Stimulated activated CD8-positive, alpha-beta memory T cell treated with anti-CD3 and anti-CD28 coated beads, Interleukin-2, amount 100 ng/mL, for 48 hours (primary cell): ENCODE data around the gene MARK4.
"Not testable (repeated sequence)": the region's sequence is repeated elsewhere in the genome, so short reads cannot be mapped to it uniquely, and the experiment has no call there.

Source experiments
- DNase-seq, 2 donors: peaks; one replicate each; pipeline ENCODE4 v3.0.0-alpha.2; 2020; ENCODE audit warnings: low read depth in 2 of 2

MARK4 gene

DNA sequence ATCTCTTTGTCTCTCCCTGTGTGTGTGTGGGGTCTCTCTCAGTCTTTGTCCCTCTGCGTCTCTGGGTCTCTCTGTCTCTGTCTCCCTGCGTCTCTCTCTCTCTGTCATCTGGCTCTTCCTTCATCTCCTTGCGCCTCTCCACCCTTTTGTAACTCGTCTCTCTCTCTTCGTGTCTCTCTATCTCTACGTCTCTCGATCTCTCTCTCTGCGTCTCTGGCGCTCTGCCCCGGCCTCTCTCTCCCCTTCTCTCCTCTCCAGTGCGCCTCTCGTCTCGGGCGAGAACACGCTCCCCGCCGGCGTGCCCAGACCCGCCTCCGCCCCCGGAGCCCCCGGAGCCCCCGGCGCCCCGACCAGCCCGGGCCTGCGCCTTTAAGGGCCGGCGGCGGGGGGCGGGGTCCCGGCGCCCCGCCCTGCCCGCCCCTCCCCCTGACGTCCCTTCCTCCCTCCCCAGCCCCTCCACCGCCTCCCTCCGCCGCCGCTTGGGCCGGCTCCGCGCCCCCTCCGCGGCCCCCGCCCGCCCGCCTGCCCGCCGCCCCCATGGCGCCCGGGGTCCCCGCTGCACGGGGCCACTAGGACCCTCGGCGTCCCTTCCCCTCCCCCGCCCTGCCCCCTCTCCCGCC, at the start of gene MARK4:
TSS of gene MARK4 (plus strand) at position 440 of the 620 bp plus-strand sequence. CDS start 318 bp downstream, outside the sequence.
- peak; percentile 35 to 45 for DNase-seq

DNA sequence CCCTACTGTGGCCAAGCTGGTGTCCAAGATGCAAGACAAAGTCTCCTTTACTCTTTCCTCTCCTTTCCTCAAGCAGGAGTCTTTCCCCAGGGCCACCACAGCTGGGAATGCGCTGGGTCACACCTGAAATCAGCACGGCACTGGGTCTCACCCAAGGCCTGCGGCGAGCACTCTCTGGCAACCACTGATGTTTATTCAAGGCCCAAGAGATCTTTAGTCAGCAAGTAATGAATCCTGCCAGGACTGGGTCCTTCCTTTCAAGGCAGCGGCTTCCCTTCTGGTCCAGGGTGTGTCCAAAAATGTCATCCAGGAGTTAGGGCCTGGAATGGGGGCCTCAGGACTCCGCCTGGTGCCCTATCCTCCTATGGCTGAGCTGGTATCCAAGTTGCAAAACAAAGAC, 48.4 kb upstream of the MARK4 start:
- DNase-seq = no peak

DNA sequence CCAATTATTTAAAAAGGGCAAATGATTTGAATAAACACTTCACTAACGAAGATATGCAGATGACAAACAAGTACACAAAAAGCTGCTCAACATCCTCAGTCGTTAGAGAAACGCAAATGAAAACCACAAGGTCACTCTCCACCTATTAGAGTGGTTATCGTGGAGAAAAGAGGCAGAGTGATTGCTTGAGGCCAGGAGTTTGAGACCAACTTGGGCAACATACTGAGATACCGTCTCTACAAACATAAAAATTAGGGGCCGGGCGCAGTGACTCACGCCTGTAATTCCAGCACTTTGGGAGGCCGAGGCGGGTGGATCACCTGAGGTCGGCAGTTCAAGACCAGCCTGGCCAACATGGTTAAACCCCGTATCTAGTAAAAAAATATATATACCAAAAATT, 45.3 kb upstream of the MARK4 start:
- no peak for DNase-seq

DNA sequence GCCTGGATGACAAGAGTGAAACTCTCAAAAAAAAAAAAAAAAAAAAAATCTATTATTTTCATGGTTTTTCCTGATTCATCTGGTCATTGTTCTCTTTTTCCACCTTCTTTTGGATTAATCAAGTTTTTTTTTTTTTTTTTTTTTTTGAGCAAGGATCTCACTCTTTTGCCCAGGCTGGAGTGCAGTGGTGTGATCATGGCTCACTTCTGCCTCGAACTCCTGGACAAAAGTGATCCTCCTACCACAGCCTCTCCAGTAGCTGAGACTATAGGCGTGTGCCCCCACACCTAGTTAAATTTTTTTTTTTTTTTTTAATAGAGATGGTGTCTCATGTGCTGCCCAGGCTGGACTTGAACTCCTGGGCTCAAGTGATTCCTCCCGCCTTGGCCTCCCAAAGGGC, 44.7 kb upstream of the MARK4 start:
- DNase-seq = no peak

DNA sequence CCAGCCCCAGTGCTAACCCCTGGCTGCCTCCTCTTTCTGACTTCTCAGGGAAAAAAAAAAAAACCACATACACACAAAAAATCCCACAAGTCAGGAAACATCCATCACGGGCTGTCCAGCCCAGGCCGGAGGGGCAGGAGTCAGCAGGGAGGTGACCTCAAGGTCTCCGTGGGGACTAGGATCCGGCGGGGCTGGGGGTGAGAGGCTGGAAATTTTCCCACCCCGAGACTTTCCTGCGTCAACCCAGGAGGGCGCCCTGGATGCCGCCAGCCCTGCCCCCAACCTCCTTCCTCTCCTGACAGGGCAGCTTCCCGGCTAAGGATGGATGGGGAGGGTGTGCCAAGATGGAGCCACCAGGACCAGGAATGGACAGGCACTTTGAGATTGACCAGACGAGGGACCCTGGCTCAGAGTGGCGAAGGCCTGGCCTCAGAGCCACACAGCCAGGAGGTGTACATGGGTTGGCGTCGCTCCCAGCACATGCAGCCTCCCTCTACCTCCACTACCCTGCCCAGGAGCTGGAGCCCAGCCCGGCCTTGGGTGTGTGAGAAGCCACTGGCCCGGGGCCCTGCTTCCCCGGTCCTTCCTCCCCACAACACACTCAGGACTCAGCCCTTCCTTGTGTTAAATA, 39.2 kb upstream of the MARK4 start:
- no peak for DNase-seq

DNA sequence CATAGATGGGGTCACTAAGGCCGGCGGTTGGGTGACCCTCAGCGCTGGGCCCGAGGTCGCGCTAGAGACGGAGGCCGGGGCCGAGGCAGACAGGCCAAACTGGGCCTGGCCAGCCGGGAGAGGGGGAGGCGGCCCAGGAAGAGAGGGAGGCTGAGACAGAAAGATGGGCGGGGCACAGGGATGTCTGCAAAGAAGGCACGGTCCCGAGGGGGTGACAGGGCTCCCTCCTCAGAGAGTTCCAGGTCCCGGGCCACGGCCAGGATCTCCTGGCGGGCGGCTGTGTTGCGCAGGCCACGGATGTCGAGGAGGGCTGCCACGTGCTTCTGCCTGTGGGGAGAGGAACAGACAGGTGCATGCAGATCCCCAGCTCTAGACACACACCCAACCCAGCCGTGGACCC, 38.0 kb upstream of the MARK4 start:
- DNase-seq = no peak

DNA sequence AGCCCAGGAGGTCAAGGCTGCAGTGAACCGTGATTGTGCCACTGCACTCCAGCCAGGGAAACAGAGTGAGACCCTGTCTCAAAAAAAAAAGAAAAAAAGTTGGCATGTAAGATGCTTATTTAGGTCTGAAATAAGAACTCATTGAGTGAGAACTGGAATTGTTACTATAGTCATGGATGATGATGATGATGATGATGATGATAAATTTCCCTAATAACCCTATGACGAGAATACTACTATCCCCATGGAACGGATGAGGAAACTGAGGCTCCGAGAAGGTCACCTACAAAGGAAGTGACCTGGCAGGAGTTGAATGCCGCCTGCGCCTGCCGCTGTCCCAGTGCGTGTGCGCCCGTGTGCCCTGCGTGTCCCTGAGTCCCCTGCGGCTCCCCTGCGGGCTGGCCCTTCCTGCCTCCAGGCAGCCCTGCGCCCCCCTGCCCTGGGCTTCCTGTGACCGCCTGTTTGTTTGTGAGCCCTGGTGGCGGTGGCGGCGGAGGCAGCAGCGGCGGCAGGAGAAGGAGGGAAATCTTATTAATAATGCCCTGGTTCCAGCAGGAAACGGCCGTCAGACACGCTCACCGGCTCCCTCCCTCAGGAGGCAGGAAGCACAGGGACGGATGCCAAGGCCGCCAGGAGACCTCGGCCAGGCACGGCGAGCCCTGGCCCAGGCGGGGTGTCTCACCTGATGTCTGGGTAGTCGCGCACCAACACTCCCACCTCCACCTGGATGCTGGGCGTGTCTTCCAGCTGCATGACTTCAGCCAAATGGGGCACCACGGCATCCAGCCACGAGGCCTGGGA, 35.5 kb upstream of the MARK4 start:
- no peak for DNase-seq

DNA sequence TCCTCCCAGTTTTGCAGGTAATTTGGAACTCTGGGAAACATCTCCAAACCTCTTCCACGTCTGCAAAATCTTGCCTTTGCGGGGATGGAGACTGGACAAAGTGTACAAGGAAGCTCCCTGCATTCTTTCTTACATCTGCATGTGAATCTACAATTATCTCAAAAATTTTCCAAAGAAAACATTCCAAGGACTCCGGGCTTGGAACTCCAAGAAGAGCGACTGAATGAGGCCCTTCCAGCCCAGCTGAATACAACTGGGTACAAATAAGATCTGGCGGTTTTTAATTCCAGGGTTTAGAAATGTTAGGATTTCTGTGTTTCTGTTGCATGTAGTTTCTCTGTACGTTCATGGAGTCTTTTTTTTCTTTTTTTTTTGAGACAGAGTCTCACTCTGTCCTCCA, 34.4 kb upstream of the MARK4 start:
- DNase-seq = no peak

DNA sequence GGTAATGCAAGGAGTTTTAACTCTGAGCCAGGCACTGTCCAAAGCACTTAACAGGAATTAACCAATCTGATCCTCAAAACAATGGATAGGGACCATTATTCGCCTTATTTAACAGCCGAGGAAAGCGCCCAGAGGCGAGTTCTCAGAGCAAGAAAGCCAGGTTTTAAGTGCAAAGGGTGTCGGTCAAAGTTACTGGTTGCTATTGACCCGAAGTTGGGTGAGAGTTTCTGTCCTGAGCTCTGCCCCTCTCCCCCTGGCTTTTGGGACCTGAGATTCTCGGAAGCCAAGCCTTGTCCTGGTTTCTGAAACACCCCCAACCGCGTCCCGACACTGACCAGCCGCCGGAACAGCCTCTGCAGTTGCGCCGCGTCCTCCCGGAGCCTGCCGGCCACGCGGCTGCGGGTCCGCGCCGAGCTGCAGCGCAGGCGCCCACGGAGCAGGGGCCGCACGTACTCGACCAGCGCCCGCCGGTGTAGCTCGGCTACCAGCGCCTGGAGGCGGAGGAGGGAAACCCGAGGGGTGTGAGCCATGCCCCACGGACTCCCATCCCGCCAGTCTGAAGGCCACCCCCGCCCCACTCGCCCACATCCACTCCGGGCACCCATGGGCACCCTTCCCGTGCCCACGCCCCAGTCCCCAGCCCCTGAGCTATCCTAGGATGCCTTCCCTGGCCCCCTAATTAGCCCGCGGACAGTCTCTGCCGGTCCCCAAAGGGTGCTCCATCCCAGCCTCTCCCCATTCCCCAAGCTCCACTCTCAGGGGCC, 33.7 kb upstream of the MARK4 start:
- no peak for DNase-seq

DNA sequence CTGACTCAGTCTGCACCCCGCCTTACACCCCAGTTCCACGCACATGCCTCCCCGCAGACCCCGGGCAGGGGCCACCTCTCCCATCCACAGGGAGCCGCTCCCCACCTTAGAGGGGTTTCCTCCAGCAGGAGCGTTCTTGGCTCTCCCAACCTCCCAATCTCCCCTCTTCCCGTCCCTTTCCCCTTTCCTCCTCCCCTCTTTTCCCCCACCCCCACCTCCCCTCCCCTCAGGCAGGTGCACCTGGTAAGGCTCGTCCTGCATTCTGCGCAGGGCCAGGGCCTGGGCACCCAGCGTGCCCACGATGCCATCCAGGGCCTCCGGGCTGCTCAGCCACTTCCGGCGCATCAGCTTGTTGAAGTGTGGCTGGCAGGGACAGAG, 33.1 kb upstream of the MARK4 start:
- DNase-seq = no peak

DNA sequence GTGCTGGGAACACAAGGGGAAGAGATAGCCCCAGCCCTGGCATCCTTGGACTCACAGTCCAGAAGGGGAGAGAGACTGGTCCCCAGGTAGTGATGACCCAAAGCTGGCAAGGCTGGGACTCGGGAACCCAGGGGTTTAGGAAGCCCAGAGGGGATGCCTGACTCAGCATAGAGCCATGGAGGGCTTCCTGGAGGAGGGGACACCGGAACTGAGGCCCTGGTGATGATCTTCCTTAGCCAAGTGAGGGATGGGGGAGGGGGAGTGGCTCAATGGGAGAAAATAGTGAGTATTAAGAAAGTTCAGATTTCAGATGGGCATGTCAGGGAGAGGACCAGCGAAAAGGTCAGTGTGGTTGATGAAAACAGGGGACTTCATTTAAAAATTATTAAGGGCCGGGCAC, 32.6 kb upstream of the MARK4 start:
- DNase-seq = no peak

DNA sequence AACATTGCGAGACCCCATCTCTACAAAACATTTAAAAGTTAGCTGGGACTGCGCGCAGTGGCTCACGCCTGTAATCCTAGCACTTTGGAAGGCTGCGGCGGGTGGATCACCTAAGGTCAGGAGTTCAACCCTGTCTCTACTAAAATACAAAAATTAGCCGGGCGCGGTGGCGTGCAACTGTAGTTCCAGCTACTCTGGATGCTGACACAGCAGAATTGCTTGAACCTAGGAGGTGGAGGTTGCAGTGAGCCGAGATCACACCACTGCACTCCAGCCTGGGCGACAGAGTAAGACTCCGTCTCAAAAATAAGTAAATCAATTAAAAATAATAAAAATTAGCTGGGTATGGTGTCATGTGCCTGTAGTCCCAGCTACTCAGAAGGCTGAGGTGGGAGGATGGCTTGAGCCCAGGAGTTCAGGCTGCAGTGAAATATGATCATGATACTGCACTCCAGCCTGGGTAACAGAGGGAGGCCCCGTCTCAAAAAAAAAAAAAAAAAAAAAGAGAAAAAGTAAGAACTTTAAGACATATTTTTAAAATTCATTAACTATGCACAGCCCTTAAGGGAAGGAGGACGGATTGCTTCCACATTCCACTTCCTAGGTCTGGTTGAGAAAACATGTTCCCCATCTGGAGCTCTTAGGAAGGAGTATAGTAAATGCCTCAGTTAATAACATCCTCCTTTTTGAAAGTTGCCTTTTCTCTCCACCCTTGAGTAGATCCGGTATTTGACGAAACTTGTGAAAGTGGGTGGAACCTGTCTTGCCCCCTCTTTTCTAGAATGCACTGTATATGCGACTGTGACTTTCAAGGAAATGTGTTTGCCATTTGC, 31.9 kb upstream of the MARK4 start:
- no peak for DNase-seq

DNA sequence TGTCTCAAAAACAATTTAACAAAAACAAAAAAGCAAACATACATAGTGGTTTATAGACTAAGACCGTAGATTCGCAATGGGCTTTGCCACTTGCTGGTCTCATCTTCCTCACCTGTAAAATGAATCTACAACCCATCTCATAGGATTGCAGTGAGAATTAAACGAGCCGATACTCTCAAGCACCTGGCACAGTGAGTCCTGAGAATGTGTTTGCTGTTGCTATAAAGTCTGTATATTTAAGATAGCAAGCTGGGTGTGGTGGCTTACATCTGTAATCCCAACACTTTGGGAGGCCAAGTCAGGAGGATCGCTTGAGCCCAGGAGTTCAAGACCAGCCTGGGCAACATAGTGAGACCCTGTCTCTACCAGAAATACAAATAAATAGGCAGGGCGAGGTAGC, 28.3 kb upstream of the MARK4 start:
- no peak for DNase-seq

DNA sequence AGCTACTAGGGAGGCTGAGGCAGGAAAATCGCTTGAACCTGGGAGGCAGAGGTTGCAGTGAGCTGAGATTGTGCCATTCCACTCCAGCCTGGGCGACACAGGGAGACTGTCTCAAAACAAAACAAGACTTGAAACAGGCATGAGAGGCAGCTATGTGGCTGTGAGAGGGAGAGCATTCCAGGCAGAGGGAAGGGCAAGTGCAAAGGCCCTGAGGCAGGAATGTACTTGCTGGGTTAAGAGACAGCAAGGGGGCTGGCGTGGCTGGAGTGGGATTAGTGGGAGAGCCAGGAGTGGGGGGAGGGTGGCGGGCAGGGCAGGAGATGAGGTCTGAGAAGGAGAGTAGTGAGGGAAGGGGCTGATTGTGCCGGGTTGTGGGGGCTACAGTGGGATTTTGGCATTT, 27.2 kb upstream of the MARK4 start:
- no peak for DNase-seq

DNA sequence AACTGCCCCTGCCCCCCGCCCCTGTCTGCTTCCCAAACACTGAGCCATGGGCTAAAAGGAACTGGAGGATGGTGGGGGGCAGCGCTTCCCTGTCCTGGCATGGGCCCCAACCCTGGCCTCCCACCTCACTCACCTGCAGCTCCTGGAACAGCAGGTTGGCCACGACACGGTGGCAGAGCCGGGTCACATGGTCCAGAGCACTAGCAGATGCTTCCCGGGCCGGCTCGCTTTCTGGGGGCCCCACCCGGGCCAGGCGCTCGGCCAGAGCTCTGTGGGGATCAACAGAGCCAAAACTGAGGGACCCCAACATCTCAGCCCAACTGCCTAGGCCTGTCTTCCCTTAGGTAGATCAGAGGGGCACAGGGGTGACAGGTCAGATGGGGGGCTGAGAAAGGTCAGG, 26.4 kb upstream of the MARK4 start:
- no peak for DNase-seq

DNA sequence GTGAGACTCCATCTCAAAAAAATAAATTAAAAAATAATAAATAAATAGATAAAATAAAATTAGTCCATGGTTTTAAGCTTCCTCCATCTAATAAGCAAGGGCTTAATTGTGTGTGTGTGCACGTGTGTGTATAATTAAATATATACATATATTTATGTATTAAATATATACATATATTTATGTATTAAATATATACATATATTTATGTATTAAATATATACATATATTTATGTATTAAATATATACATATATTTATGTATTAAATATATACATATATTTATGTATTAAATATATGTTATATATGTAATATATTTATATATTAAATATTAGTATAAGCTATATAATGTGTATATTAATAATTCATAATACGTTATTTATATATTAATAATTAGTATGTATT, 22.0 kb upstream of the MARK4 start:
- not testable (repeated sequence) for DNase-seq

DNA sequence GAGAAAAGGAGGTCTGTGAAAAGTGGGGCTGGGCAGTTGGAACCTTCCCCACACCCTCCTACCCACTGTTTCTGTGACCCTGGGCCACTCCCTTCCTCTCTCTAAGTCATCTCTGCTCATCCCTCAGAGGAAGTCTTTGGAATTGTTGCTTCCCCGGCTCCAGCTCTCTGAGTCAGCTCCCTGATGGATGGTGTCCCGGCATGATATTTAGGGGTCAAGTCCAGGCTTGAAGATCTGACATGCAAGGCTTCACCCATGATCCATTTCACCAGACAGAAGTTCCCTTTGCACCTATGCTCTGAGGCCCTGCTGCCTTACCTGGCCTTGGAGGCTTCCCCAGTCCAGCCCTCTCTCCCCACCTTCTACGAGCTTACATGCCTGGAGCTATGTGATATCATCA, 19.2 kb upstream of the MARK4 start:
- DNase-seq = no peak

DNA sequence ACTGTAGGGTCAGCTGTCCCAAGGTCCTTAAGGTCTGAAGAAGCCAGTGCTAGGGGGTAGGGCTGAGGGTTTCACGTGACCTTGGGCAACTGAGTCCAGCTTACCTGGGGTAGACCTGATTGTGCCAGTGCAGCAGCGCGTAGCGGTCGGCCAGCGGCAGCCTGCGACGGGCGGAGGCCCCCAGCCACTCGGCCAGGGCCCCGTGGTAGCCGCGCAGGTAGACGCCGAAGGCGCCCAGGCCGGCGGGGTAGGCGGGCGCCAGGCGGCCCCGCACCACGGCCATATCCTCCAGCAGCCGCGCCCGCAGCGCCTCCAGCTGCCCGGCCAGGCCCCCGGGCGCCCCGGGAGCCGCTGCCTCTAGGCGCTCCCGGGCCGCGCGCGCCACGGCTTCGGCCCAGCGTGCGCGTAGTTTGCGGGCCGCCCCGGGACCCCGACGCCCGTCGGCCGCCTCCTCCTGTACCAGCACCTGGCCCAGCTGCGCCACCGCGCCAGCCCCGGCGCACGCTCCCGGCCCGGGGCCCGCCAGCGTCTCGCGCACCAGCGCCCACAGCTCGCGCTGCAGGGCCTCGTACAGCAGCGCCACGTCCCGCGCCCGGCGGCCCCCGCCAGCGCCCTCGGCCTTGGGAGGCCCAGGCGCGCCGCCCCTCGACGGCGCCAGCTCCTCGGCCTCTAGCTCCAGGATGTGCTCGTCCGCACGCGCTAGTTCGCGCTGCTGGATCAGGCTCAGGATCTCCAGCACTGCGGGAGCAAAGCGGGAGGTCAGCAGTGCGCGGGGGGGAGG, 16.8 kb upstream of the MARK4 start:
- DNase-seq = no peak

DNA sequence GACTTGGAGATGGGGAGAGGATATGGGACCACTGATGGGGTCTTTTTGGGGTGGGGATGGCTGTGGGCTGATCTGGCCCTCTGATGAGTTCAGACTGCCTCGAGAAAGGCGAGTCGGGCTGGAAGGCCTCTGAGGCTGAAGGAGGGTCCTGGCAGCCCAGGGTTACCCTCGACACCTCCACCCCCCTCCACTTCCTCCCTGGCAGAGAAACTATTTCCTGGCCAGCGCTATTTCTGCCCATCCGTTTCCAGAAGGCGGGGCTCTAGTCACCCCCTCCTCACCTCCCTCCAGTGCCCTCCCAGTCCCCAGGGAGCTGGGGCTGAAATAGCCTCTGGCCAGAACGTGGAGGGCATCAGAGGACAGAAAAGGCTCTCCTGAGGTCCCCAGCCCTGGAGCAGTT, 15.6 kb upstream of the MARK4 start:
- no peak for DNase-seq

DNA sequence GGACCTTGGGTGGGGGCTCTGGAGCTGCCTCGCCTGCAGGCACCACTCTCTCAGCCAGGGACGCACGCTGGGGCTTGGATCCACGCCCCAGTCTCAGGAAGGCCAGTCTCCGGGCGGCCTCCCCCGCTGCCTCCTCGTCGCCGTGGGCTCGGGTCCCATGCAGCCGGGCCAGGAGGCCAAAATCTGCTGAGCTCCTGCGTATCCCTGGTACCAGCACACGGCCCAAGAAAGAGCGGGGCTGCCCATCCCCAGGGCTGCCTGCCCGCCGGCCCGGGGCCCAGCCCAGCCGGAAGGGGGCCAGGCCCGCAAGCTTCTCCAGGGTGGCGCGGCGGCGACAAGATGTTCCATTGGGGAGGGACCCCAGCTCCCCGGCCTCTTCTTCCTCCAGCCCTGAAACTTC, 12.5 kb upstream of the MARK4 start:
- no peak for DNase-seq
